NCI-H82 (cell line): Measurements from ENCODE around the gene AATK.
"Not testable (repeated sequence)": the region's sequence is repeated elsewhere in the genome, so short reads cannot be mapped to it uniquely, and the experiment has no call there.

Experiments
- DNase-seq: peaks from one replicate; lab custom pipeline; 2025; lab: John Stamatoyannopoulos, UW

AATK gene

GRCh38 chr17:81161536-81161935, 4.5 kb downstream of the AATK start:
- DNase-seq = no peak

- no peak for DNase-seq
Measured at GRCh38 chr17:81160747-81161453, 5.1 kb downstream of the AATK start.

- no peak for DNase-seq
Measured at GRCh38 chr17:81160306-81160705, 5.7 kb downstream of the AATK start.

- DNase-seq = no peak
Measured at GRCh38 chr17:81159611-81160265, 6.3 kb downstream of the AATK start.

GRCh38 chr17:81158688-81159590, 7.1 kb downstream of the AATK start:
- DNase-seq = no peak

- no peak for DNase-seq
Measured at GRCh38 chr17:81157848-81158687, 8.0 kb downstream of the AATK start.

- DNase-seq = no peak
Measured at GRCh38 chr17:81156866-81157805, 8.9 kb downstream of the AATK start.

GRCh38 chr17:81154961-81155360, 11.1 kb downstream of the AATK start:
- DNase-seq = no peak

GRCh38 chr17:81154016-81154415, 12.0 kb downstream of the AATK start:
- not testable (repeated sequence) for DNase-seq

- no peak for DNase-seq
Measured at GRCh38 chr17:81153340-81153803, 12.6 kb downstream of the AATK start.

GRCh38 chr17:81152288-81152828, 13.7 kb downstream of the AATK start:
- DNase-seq = no peak

- DNase-seq = no peak
Measured at GRCh38 chr17:81151278-81151677, 14.7 kb downstream of the AATK start.

- no peak for DNase-seq
Measured at GRCh38 chr17:81150377-81151077, 15.5 kb downstream of the AATK start.

GRCh38 chr17:81148986-81149533, 17.0 kb downstream of the AATK start:
- no peak for DNase-seq

- no peak for DNase-seq
Measured at GRCh38 chr17:81148571-81148970, 17.4 kb downstream of the AATK start.

- no peak for DNase-seq
Measured at GRCh38 chr17:81147701-81148100, 18.3 kb downstream of the AATK start.

- not testable (repeated sequence) for DNase-seq
Measured at GRCh38 chr17:81146208-81146607, 19.8 kb downstream of the AATK start.

- no peak for DNase-seq
Measured at GRCh38 chr17:81144423-81144781, 21.6 kb downstream of the AATK start.

GRCh38 chr17:81143717-81144422, 22.2 kb downstream of the AATK start:
- no peak for DNase-seq
